Urinary bladder (tissue), 4 donors: Measurements from ENCODE around the gene TAOK1. TPM values are rescaled to one million over a fixed set of nuclear protein-coding genes. Genes with fewer than 3 reads are reported as not detected.

ENCODE experiments used
- DNase-seq: peaks from one replicate; pipeline ENCODE4 v3.0.0-alpha.2; 2015; ENCODE audit errors: extremely low spot score
- H3K27ac ChIP-seq: one replicate; pipeline ENCODE4 v1.5.1; 2013; ENCODE audit warnings: low read depth, mild to moderate bottlenecking, moderate library complexity
- H3K36me3 ChIP-seq: one replicate; pipeline ENCODE4 v1.6.1; 2013; ENCODE audit warnings: mild to moderate bottlenecking, moderate library complexity; ENCODE audit not compliant: insufficient read depth
- H3K4me1 ChIP-seq: one replicate; pipeline ENCODE4 v1.6.1; 2013; ENCODE audit warnings: mild to moderate bottlenecking, moderate library complexity; ENCODE audit not compliant: insufficient read depth
- H3K4me3 ChIP-seq: one replicate; pipeline ENCODE4 v1.5.1; 2013; ENCODE audit warnings: low read depth, low read length
- WGBS: extraction: QIAGEN DNeasy Blood & Tissue Kit; methylation state at CpG from one replicate; pipeline ENCODE4 v1.1.7; 2013; 5-methylcytosine and 5-hydroxymethylcytosine counted together
- polyA plus RNA-seq: library from polyadenylated mRNA; stranded (reverse); fragments of 200-250 nt; gene quantifications from one replicate; pipeline ENCODE4 v1.2.3, GENCODE V29; 2013
- total RNA-seq: library from RNA; depleted of rRNA; stranded (reverse); fragments of >200 nt; gene quantifications from one replicate; pipeline ENCODE4 v1.2.3, GENCODE V29; 2014
- donor health status: healthy with polysubstance abuse.
- donor health status: healthy.

Gene TAOK1
- total and polyA plus RNA-seq, 2 donors, result 16.8 to 96.9 TPM

DNA sequence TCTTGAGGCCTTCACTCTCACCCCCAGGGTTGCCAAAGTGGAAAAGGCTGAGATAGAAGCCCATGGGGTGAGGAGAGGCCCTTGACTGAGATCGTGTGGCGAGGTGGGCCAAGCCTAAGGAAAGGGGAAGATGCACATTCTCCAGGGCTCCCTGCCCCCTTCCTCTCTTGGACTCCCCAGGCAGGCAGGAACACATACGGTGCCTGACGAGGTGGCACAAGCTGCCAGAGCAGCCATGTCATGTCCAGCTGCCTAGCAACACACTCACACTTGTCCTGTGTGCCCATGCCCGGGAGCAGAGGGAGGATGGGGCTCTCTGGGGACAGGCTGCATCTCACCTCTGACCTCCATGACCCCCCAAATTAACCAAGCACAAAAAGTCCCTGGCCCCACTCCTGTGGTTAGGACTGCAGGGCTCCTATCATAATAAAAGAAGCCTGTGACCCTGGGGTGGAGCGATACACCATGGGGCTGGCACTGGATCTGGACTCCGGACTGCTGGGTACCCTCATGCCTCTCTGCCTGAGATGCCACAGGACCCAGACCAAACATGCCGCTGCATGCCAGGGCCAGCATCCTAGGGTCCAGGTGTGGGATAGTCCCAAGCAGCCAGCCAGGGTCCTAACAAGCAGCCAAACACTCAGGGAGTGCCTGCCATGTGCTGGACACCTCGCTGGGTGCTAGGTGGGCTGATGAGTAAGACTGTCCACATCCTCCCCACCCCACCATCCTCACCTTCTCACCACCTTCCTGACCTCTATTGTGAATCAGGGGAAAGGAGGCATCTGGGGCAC lies 196.7 kb downstream of the TAOK1 start:
- no peaks in the 10 kb centered on the region for H3K4me1 ChIP-seq
- H3K36me3 ChIP-seq, result no peaks in the 10 kb centered on the region
- DNase-seq, result no peak
- no peak overlapping the region for H3K4me3 ChIP-seq
- WGBS, result 78% methylated on average over 9 of the region's 9 CpGs
- no peak overlapping the region for H3K27ac ChIP-seq

DNA sequence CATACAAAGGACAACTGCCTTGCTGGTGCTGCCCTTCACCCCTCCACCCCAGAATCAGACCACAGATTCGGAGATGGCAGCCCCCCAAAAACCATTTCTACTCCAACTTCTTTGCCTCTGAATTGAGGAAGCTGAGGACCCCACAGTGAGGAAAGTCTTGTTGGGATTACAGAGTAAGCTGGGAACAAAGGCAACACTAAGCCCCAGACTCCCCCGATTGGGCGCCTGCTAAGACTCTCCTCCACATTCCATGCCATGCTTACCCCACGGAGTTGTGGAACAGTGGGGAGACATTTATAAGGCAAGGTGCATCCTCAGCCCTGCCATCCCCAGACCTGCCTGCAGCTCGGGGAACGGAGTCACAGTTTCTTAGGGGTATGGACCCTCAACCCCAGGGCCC lies 197.4 kb downstream of the TAOK1 start:
- no peak overlapping the region for H3K4me3 ChIP-seq
- WGBS, result 80% methylated on average over 6 of the region's 6 CpGs
- H3K27ac ChIP-seq, result no peak overlapping the region
- no peaks in the 10 kb centered on the region for H3K4me1 ChIP-seq
- DNase-seq, result no peak
- no peaks in the 10 kb centered on the region for H3K36me3 ChIP-seq

DNA sequence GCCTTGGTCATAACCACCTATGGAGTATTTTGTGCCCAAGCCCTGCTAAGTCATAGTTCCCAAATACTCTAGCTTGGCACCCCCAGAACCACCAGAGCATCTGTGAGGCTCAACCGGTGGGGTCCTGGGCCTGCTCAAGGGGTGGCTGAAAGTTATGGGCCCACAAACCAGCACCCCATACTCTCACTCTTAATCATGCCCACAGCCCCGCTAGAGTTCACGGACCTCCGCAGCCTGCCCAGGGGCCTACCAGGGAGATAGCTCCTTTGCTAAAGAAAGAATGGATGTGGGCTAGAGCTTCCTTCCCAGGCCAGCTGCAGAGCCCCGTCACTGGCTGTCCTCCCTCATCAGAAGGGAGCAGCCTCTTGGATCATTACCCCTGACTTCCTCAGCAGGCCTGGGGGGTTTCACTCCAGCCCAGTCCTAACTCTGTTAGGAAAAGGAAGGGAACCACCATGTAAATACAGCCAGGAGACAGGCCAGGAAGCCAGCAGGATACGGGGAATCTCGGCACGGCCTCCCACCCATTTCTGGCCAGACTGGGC lies 197.9 kb downstream of the TAOK1 start:
- WGBS, result 23% methylated on average over 8 of the region's 8 CpGs
- no peak overlapping the region for H3K27ac ChIP-seq
- H3K4me3 ChIP-seq, result peak overlapping the region; percentile 89
- no peaks in the 10 kb centered on the region for H3K4me1 ChIP-seq
- no peaks in the 10 kb centered on the region for H3K36me3 ChIP-seq
- DNase-seq, result no peak

DNA sequence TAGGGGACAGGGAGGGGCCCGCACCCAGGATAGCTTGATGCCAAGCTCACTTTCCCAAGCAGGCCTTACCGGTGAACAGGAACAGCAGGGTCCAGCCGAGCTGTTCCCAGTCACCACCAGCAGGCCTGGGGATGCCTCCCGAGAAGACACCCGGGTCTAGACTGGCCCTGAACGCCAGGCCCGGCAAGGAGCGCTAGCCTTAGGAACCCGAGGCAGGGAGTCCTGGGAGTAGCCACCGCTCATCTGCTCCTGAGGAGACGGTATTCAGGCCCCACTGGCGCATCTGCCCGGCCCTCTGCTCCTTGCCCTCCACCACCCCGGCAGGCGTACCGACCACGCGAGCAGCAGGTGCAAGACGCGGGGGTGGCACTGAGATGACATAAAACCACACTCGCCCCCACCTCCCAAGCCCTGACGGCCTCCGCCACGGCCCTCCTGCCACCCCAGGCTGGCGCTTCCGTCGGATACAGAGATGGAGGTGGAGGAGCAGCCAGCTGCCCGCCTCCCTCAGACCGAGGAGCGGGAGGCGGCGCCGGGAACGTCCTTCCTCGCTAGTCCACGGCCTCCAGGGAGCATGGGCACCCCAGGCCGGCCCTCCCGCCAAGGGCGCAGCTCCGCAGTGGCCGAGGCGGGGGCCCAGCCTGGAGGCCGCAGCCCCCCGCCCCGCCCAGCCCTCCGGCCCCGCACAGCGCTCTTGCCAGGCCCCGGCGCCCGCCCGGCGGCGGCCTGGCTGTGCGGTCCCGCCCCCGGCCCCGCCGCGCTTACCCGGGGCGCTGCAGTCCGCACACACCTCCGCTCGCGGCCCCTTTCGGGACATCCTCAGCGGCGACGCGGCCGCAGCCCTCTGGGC lies 198.6 kb downstream of the TAOK1 start:
- Histone ChIP-seq H3K4me3 (peak overlapping the region; percentile 89), H3K36me3 (no peaks in the 10 kb centered on the region), H3K27ac (no peak overlapping the region), H3K4me1 (no peaks in the 10 kb centered on the region)
- no peak for DNase-seq
- WGBS, result under 1% methylated on average over 72 of the region's 72 CpGs

DNA sequence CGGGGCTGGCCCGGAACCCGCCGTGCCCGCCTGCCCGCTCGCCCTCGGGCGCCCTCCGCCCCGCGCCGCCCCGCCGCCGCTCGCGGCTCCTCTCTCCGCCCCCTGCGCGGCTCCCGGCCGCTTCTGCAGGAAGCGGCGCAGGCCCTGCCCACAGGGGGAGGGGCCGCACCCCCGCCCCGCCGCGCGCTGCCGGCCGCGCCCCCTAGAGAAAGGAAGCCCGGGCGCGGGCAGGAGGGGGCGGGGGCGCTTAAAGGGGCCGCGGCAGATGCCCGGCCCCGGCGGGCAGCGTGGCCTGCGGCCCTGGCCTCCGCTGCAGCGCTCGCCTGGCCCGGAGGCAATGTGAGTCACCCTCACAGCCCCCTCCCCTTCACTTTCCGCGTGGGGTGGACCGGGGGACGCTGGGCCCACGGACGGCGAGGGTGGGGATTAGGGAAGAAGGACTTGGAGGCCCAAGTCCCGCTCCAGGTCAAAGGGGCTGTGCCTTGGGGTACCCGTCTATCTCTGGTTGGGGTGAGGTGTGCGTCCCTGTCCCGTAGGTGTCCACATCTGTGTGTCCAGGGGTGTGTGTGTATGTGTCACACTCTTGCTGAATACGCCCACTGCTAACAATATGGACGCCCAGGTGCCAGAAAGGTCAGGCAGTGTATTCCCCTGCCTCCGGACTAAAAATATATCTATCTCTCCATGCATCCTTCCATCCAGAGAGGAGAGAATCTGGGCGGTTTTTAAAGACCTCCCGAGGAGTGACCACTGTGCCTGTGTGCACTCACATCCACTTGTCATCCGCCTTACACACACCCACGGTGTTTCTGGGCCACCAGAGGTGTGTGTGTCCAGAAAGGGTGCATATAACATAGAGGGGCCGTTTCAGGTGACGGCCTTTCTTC lies 199.6 kb downstream of the TAOK1 start, which contains the start of gene GIT1:
Gene GIT1, minus strand, starts transcription at position 125 of the 887 bp plus-strand sequence. CDS start 270 bp downstream, outside the sequence.
- no peak for DNase-seq
- 6% methylated on average over 70 of the region's 70 CpGs for WGBS

DNA sequence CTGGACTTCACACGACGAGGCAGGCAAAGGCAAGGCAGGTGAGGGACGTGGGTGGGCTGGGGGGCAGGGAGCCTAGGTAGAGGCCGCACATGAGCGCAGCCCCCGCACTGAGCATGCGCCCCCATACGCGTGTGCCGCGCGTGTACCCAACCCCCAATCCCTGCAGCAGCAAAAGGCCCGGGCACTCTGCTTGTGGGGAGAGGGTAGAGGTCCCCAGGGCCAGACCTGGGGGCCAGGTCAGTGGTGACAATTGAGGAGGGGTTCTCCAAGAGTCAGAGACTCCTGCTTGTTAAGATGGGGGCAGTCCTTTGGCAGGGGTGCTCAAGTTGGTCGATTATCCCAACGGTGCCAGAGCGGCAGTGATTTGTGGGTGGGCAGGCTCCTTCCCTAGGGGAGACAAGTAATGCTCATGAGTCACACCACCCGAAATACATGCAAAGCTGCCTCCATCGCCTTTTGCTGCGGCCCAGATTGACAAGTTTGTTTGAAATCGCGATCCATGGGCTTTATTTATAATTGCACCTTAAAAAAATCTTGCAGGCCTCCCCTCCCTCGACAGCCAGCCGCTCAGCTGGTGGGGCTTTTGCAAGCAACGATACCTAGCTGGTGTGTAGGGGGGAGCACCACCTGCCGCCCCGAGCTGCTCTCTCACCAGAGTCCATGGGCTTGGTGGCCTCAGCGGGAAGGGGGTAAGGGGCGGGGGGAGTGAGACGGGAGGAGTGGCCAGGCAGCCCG lies 200.4 kb downstream of the TAOK1 start:
- no peaks in the 10 kb centered on the region for H3K4me1 ChIP-seq
- 33% methylated on average over 30 of the region's 30 CpGs for WGBS
- DNase-seq, result no peak
- no peaks in the 10 kb centered on the region for H3K36me3 ChIP-seq
- H3K4me3 ChIP-seq, result no peak overlapping the region
- H3K27ac ChIP-seq, result peak overlapping the region; percentile 45

More for the DNA sequence above, 199.6 kb downstream of the TAOK1 start, which contains the start of gene GIT1:
- H3K36me3 ChIP-seq, result no peaks in the 10 kb centered on the region
- peak within 1 kb of the TSS; percentile 89 for H3K4me3 ChIP-seq
- H3K27ac ChIP-seq, result peak within 1 kb of the TSS; percentile 82
- H3K4me1 ChIP-seq, result no peaks in the 10 kb centered on the region

DNA sequence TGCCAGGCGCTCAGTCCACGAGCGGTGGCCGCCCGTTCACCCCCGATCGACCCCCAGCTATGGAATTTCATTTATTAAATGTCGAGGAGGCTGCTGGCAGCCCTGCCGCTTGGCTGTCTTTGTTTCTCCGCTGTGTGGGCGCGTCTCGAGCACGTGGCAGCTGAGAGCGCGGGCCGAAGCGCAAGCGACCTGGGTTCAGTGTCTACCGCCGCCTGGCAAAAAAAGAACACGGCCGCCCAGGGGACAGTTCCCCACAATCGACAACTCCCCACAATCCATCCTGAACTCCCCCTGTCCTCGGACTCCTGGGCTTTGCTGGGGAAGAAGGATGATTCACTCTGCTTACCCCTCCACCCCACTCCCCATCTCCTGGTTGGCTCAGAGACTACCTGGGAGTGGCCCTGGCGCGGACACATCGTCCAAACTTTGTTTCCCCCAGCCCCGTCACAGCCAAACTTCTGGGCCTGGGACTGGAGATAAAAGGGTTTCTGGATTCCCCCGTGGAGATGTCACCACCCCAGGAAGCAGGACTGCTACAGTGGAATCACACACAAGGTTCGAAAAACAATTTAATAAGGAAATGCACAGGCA lies 201.1 kb downstream of the TAOK1 start:
- DNase-seq, result no peak
- under 1% methylated on average over 31 of the region's 31 CpGs for WGBS

DNA sequence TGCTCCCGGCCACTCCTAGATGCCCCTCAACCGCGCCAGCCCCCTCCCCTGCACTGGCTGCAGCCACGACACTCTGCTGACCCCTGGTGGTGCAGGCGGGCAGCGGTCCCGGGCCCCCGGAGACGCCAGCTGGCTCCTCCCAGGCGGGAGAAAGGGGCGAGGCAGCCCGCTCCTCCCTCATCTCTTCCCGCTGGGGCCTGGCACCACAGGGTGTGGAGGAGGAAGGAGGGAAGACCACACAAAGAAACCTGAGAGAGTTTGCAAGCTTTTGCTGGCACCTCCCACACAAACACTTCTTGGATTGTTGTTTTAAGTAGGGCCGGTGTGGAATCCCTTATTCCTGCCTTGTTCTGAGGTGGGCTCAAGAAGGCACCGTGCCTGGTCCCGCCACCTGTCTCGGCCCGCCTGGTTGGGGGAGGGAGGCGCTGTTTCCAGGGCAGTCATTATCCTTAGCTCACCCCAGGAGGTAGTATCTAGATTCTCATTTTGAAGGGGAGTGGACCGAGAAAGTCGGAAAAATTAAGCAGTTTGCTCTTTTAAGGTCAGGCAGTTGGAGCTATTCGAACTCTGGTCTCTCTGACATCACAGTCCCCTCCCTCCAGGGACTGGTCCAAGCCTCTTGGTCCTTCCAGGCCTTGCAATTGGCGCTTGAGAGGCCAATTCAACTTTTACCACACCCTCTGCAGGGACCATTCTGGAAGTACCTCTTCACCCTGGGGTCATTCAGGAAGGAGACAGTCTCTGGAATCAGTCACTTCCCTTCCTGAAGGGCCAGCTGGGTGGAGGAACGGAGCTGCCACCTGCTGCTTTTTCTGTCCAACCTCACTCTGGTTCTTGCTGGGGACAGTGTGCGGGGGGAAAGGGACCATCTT lies 201.8 kb downstream of the TAOK1 start:
- no peak overlapping the region for H3K4me3 ChIP-seq

More for the DNA sequence above, 201.1 kb downstream of the TAOK1 start:
- Histone ChIP-seq H3K36me3 (no peaks in the 10 kb centered on the region), H3K4me1 (no peaks in the 10 kb centered on the region), H3K4me3 (no peak overlapping the region), H3K27ac (peak overlapping the region; percentile 45)

DNA sequence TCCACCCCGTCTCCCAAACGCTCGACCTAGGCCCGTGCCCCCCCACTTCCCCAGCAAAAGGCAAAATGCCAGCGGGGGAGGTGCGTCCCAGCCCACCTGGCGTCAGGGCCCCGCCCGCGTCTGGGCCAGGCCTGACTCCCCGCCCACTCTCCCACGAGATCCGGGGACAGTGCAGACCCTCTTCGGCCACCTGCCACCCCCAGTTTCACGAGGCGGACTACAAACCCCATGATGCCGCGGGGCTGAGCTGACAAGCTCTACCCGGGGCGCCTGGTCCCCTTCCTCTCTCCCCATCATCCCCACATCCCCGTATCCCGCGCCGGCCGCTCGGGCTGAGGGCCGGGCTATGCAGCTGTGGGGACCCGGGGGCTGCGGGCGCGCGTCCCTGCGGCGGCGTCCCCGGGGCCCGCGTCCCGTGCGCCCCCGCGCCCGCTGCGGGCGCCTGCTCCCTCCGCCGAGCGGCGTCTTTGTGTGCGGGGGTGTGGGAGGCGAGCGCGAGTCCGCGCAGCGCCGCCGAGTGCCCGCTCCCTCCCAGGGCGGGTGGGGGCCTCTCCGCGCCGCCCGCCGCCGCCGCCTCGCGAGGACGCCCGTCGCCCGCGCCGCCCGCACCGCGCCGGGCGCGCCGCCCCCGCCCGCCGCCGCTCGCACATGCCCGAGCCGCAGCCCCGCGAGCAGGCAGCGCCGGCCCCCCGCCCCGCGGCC lies 202.8 kb downstream of the TAOK1 start, which contains the start of gene ANKRD13B:
Gene ANKRD13B, plus strand, starts transcription at position 283 of the 702 bp plus-strand sequence. CDS start 490 bp downstream, outside the sequence.
- Histone ChIP-seq H3K27ac (no peak within 1 kb of the TSS), H3K4me3 (peak within 1 kb of the TSS; percentile 91), H3K4me1 (no peaks in the 10 kb centered on the region), H3K36me3 (no peaks in the 10 kb centered on the region)
- WGBS, result under 1% methylated on average over 96 of the region's 96 CpGs
- DNase-seq, result no peak

More for the DNA sequence above, 201.8 kb downstream of the TAOK1 start:
- DNase-seq, result peak; percentile 71
- Histone ChIP-seq H3K36me3 (no peaks in the 10 kb centered on the region), H3K27ac (no peak overlapping the region), H3K4me1 (no peaks in the 10 kb centered on the region)
- 13% methylated on average over 25 of the region's 25 CpGs for WGBS

DNA sequence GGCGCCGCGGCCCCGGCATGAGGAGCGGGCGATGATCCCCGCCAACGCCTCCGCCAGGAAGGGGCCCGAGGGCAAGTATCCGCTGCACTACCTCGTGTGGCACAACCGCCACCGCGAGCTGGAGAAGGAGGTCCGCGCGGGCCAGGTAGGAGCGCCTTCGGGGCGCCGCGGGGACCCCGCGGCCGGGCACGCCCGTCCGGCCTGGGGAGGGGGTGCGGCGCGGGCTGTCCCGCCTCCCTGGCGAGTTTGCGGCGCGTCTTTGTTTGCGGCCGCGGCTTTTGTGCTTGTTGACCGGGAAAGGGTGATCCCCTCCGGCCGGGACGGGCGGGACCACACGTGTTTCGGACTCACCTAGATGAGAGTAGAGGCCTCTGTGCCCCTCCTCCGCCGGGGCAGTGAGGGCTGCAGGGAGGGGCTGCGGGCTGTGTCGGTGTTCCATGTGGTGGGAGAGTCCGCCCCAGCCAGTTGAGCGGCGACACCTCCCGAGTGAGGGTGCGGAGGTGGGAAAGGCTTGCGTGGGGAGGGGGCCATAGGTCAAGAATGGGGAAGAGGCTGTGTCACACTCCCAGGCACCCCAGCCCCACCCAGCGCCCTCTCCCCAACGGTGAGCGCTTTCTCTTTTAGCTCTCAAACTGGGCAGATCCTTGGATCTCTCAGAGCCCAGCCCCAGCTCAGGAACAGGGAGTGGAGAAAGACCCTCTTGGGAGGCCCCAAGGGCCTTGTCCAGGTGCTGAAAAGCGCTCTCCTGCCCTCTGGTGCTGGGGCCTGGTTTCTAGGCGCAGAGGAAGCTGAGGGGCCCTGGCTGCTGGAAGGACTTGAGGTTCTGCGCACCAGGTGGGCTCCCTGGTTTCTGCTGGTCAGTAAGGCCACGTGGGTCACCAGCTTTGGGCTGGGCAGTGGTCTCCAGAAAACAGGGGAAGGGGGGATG lies 203.7 kb downstream of the TAOK1 start:
- Histone ChIP-seq H3K36me3 (no peaks in the 10 kb centered on the region), H3K4me3 (peak overlapping the region; percentile 91), H3K4me1 (no peaks in the 10 kb centered on the region), H3K27ac (no peak overlapping the region)
- DNase-seq, result no peak
- WGBS, result 8% methylated on average over 64 of the region's 64 CpGs
